HG02610 (cell line): Measurements from ENCODE around the gene KCNG1.
A peak's percentile ranks its signal among the peaks of the same experiment; 100 is the strongest.
"Not testable (repeated sequence)": the region's sequence is repeated elsewhere in the genome, so short reads cannot be mapped to it uniquely, and the experiment has no call there.

ENCODE experiments used
- ATAC-seq: cut with Tn5 transposase; IDR thresholded peaks from one replicate; pipeline ENCODE4 v1.9.1; 2021; ENCODE audit warnings: mild to moderate bottlenecking, moderate library complexity; ENCODE audit not compliant: unreplicated experiment

KCNG1 gene

DNA sequence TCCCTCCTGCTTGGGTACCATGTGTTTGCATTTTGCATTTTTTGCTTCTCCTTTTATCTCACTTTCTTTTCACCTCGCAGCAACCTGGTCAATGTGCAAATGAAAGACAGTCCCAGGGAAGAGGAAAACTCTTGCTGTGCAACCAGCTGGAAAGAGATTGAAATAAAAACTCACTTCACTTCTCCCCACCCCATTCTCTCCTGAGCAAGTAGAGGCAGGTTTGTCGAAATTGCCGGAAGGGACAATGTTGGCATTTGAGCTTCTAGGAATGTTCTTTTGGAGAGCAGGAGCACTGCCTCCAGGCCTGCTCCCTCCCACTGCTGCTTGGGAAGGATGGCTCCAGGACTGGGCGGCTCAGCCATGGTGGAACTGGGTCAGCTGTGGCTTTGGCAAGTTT, 30.6 kb downstream of the KCNG1 start:
- no peak for ATAC-seq

DNA sequence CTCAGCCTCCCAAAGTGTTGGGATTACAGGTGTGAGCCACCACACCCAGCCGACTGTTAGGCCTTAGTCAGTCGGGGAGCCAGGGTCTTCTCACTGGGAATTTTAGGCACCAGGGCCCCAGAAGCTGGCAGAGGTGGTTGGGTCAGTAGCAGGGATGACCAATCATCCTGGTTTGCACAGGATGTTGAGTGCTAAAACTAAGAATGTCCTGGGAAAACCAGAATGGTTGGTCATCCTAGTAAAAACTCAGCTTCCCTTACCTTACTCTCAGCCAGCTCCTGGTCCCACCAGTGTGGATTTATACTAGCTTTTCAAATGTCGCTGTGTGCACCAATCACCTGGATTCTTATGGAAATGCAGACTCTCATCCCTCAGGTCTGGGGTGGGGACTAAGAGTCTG, 31.8 kb downstream of the KCNG1 start:
- ATAC-seq = no peak

DNA sequence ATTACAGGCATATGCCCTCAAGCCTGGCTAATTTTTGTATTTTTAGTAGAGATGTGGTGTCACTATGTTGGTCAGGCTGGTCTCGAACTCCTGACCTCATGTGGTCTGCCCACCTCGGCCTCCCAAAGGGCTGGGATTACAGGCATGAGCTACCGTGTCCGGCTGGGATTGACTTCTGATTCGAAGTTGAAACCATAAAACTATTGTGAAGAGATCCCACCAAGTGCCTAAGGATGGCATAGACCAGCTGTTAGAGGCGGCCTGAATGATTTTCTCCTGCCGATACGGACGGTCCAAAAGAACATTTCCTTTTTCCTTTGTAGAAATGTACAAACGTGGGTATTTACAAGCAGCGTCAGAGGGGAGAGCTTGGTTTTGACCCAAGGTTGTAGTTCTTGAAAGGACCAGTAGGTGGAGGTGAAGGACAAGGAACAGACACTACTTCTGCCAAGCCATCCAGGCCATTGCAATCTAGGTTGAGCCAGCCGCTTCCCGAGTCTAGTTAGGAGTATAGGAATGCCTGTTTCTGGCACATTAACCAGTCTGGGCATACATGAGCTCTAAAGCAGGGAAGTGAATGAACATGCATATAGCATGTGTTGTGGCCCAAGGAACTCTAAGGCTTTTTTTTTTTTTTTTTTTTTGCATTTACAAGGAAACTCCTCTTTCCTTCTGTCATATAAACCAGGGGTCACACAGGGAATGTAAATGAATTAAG, 35.3 kb downstream of the KCNG1 start:
- ATAC-seq = no peak

DNA sequence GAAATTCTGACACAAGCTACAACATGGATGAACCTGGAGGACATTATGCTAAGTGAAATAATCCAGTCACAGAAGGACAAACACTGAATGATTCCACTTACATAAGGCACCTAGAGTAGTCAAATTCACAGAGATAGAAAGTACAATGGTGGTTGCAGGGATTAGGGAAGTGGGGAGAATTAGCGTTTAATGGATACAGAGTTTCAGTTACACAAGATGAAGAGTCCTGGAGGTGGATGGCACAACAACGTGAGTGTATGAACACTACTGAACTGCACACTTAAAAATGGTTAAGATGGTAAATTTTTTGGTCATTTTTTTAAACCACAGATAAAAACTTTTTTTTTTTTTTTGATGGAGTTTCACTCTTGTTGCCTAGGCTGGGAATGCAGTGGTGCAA, 39.6 kb downstream of the KCNG1 start:
- ATAC-seq = no peak

DNA sequence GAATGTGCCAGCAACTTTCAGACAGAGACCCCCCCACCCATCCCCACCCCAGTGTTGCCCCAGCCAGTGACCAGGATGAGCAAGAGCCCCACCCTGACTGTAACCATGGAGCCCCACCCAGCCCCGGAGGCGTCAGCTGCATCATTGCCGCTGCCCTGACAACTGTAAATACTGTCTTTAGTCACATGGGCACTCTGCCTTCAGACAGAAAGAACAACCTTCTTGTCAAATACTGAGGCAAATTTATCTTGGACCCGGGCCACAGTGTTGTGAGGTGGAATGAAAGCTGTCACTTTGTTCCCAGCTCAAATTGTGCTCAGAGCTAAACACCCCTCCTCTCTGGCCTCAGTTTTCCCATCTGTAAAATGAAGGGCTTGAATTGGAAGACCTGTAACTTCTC, 40.5 kb downstream of the KCNG1 start:
- ATAC-seq = no peak

DNA sequence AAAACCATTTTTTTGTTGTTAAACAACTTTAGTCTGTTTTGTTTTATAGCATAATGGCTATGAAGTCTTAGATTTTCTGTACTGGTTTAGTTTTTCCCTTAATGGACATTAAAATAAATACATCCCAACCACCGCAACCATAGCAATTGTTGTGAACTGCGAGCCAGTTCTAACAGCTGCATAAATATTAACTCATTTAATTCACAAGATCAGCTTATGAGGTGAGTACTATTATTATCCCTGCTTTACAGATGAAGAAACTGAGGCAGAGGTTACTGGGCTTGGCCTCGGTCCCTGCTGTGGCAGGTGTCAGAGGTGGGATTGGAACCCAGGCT, 41.2 kb downstream of the KCNG1 start:
- ATAC-seq = no peak

DNA sequence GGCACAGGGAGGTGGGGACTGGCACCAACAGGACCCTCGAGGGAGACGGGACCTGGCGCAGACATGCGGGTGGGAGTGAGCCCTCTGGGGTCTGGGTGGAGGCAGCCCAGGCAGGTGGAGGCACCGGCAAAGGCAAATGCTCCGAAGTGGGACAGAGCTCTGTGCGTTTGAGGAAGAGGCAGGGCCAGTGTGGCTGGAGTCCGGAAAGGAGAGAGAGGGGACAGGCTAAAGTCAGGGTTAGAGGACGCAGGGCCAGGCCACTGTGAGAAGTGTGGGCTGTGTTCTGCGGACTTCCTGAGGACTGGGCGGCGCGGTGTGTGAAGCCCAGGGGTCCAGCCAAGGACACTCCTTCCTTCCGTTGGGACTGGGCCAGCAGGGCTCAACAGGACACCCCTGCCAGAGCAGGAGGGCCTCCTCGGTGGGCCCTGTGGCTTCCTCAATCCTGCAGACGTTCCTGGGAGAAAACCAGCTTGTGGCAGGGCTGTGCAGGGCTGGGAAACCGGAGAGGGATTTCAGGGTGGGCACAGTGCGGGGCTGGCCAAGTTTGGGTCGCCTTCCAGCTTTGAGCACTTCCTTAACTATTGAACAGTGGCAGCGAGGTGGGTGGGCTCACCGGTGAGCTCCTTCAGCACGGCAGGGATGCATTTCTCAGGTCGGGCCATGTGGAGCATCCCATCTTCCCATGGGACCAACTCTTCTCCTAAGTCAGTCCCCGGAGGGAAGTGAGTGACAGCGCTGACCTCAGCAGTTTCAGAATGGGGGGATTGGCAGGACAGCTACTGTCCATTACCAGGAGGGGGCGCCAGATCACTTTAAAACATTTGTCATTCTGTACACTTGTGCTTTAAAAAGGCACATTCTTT, 41.8 kb downstream of the KCNG1 start:
- ATAC-seq = no peak

DNA sequence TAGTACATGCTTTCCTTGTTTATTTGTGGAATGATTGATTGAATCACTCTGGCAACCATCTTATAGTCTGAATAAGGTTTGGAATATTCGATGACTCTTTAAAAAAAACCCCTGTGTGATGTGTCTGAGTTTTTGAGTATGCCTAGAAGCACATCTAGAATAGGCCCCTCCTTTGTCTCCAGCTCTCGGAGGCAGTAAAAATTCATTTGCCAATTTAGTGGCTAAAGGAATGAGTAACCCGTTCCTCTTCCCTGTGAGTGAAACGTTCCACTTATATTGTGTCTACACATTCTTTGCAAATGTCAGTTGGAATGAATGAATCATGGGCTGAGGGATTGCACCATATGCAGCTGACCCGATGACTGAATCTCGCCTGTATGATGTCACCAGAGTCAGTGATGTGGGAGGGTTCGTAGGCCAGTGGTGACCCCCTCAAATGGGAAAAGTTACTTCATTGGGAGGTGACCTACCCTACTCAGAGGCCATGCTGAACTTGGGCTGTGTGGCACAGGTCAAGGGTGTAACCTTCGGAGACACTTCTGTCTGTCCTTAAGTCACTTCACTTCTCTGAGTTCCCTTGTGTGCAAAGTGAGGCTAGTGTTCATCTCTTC, 42.7 kb downstream of the KCNG1 start:
- no peak for ATAC-seq

DNA sequence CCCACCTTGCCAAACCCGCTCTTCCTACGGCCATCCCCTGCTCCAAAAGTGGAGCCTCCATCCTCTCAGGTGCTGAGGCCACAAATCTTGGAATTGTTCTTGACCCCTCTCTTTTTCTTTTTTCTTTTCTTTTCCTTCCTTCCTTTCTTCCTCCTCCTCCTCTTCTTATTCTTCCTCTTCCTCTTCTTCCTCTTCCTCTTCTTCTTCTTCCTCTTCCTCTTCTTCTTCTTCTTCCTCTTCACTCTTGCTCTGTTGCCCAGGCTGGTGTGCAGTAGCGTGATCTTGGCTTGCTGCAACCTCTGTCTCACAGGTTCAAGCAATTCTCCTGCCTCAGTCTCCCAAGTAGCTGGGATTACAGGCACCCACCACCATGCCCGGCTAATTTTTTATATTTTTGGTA, 44.4 kb downstream of the KCNG1 start:
- not testable (repeated sequence) for ATAC-seq

DNA sequence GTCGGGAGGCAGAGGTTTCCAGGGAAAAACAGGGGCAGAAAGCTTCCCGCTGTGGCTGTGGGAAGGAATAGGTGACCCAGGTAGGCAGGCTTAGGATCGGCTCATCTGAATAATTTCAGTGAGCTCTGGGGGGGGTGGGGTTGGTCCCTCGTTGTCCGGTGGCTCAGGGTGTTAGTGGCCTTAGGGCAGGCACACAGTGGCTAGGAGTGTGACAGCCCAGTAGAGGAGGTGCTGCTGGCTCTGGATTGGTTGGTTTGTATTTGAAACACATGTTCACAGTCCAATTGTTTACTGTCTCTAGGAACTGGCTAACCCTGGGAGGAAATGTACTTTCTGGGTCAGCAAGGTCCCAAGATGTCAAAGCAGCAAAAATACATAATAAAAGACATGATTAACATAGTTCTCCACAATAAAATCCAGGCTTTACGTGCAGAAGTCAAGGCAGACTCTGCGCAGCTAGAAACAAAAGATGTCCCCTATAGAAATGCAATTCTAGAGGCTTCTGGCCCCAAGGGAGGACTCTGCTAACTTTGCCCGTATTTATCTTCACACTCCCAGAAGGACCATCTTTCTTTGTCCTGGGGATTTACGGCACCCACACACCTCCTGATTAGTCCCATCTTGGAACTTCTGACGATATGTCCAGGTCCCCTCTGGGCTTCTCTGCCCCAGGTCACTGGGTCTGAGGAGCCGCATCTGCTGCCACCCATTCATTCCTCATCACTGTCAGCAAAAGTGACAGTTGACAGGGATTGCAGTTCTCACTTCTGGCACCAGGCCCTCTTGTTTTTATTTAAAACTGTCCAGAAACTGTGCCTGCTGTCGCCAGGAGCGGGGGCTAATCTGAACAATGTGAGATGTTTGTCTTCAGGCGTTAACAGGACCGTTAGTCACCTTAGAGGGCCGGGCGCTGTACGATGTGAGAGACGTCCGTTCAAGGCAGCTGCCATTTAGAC, 45.6 kb downstream of the KCNG1 start:
- ATAC-seq = no peak

DNA sequence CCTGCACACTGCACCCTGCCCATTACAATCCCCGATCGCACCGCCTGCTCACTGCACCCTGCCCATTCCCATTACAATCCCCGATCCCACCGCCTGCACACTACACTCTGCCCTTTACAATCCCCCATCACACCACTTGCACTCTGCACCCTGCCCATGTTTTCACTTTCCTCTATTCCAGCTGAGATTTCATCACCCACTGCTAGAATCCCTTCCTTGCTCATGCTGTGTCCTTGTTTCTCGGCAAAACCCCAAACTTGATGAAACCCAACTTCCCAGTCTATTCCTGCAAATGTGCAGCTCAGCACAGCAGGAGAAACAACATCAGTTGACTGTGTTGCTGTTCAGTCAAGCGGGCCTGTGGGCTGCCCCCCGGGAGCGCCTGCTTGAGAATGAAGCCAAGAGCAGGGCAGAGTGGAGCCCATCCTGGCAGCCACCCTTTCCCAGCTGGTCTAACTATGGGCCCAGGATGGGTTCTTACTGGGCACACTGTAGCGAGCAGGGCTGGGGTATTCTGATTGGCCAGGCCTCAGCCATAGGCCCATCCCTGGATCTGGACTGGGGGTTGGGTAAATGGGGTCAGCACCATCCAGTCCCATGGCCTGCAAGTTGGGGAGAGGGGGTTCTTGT, 47.1 kb downstream of the KCNG1 start:
- ATAC-seq = no peak

DNA sequence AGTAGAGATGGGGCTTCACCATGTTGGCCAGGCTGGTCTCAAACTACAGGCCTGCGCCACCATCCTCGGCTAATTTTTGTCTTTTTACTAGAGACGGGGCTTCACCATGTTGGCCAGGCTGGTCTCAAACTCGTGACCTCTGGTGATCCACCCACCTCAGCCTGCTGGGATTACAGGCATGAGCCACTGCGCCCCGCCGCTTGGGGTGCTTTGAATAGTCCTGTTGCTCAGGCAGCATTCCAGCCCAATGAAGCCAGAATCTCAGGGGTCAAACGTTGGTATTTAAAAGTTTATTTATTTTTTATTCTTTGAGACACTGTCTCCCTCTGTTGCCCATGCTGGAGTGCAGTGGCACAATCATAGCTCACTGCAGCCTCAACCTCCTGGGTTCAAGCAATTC, 53.0 kb downstream of the KCNG1 start:
- ATAC-seq = no peak

DNA sequence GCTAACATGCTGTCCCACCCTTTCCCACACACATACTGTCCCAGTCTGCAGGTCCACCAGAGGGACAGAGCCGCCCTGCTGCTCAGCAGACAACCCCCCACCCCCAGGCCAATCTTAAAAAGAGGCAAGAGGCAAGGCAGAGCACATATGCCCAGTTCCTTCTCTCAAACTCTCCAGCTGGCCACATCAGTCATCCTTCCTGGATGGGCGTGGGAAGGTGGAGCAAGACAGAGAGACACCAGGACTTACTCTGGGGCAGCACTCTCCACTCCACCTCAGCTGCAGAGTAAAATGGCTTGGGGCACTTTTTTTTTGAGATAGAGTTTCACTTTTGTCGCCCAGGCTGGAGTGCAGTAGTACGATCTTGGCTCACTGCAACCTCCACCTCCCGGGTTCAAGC, 53.5 kb downstream of the KCNG1 start:
- no peak for ATAC-seq

DNA sequence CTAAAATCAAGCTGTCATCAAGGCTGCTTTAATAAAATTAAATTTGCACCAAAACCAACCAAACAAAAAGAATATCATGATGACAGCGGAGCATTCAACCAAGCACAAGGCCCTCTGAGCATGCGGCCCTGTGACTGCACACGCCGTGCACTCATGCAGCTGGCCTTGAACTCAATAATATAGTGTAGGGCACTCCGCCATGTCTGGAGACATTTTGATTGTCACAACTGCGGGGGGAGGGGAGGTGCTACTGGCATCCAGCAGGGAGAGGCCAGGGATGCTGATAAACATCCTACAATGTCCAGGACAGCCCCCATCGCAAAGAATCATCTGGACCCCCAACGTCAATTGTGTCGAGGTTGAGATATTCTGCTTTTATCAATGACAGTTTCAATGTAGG, 54.6 kb downstream of the KCNG1 start:
- ATAC-seq = no peak

DNA sequence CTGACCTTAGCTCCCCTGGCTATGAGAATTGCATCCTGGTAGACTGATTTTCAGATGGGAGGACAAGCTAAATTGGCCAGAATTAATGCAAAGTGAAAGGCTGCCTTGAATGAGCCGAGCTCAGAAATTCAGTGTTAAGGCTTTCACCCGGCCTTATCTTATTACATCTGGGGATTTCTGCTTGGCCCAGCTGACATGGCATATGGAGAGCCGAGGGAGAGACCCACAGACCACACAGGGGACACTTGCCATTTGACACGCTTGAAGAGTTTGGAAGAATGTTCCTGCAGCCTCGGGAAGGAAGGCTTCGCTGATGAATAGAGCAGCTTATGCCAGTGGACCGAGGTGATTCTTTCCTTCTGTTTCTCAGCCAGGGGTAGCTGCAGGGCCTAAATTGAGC, 55.3 kb downstream of the KCNG1 start:
- no peak for ATAC-seq

DNA sequence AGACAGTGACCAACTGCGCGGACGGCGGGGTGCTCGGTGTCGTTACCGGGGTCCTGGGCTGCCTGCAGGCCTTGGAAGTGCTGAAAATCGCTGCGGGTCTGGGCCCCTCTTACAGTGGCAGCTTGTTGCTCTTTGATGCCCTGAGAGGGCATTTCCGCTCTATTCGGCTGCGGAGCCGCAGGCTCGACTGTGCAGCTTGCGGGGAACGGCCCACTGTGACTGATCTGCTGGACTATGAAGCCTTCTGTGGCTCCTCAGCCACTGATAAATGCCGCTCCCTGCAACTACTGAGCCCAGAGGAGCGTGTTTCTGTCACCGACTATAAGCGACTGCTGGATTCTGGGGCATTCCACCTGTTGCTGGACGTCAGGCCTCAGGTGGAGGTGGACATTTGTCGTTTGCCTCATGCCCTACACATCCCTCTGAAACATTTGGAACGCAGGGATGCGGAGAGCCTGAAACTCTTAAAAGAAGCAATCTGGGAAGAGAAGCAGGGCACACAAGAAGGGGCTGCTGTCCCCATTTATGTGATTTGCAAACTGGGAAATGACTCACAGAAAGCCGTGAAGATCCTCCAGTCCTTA, 63.3 kb downstream of the KCNG1 start:
- ATAC-seq = no peak

DNA sequence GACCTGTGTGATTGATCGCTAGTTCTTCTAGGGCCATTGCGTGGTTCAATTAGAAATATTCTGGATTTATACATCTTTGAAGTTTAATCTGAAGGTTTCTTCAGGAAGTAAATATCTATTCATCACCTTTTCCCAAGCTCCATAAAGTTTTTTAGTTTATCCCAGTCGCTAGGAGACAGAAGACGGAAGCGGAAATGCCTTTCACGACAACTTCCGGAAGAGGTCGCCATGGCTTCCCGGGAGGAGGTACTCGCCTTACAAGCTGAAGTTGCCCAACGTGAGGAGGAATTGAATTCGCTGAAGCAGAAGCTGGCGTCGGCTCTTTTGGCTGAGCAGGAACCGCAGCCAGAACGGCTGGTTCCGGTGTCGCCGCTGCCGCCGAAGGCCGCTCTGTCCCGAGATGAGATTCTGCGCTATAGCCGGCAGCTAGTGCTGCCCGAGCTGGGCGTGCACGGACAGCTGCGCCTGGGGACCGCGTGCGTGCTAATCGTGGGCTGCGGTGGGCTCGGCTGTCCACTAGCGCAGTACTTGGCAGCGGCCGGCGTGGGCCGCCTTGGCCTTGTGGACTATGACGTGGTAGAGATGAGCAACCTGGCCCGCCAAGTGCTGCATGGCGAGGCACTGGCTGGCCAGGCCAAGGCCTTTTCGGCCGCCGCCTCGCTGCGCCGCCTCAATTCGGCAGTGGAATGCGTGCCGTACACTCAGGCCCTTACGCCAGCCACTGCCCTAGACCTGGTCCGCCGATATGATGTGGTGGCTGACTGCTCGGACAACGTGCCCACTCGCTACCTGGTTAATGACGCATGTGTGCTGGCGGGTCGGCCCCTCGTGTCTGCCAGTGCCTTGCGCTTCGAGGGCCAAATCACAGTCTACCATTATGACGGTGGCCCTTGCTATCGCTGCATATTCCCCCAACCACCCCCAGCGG, 64.0 kb downstream of the KCNG1 start, which contains the start of gene MOCS3:
Gene MOCS3 (plus strand): TSS at position 204 of the 928 bp plus-strand sequence. CDS start 25 bp downstream, at position 229.
- peak; percentile 83 for ATAC-seq

DNA sequence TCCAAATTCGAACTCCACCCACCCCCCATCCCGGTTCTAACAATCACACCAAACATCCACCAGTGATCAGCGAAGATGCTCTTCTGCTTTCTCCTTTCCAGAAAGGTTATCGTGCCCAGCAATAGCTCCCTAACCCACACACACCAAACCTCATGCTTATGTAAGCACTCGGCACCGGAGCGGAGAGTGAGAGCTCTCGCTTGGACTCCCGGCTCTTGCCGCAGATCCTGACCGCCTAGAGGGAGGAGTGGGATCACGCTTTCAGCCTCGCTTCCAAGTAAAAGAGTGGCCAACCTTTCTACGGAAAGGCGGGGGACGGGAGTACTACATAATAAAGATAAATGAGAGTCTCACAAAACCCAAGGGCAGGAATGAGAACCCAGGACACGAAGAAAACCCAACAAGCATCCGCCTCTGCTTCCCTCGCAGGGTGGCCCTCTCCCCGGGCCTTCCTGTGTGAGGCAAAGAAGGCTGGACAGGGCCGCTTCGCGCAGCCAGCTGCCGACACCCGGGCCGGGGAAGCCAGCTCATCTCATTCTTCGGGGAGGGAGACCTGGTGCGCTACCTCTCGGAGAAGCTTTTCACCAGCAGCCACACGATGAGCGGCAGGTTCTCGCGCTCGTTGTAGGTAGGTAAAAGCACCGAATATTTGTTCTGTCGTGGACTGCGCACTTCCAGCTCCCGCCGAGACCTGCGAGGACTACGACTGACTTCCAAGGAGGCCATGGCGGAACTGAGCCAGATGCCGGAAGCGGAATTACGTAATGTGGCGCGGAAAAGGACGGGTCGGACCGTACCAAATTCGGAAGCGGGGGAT, 64.9 kb downstream of the KCNG1 start, which contains the start of gene DPM1:
Gene DPM1 (minus strand): TSS at position 735 of the 817 bp plus-strand sequence. CDS start 9 bp downstream, at position 726.
- ATAC-seq = peak; percentile 76
